Measurements from ENCODE around the gene PRICKLE4.

- TF ChIP-seq, protein P1, sequence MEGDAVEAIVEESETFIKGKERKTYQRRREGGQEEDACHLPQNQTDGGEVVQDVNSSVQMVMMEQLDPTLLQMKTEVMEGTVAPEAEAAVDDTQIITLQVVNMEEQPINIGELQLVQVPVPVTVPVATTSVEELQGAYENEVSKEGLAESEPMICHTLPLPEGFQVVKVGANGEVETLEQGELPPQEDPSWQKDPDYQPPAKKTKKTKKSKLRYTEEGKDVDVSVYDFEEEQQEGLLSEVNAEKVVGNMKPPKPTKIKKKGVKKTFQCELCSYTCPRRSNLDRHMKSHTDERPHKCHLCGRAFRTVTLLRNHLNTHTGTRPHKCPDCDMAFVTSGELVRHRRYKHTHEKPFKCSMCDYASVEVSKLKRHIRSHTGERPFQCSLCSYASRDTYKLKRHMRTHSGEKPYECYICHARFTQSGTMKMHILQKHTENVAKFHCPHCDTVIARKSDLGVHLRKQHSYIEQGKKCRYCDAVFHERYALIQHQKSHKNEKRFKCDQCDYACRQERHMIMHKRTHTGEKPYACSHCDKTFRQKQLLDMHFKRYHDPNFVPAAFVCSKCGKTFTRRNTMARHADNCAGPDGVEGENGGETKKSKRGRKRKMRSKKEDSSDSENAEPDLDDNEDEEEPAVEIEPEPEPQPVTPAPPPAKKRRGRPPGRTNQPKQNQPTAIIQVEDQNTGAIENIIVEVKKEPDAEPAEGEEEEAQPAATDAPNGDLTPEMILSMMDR (IDR thresholded peaks at IDR 0.05), result no peak
- TF ChIP-seq POLR2AphosphoS5 (IDR thresholded peaks at IDR 0.05) (no peak), POLR2A (IDR thresholded peaks at IDR 0.05) (no peak)
Measured at GRCh38 chr6:41783106-41783780, 2.7 kb downstream of the PRICKLE4 start.

All from prostate gland (tissue), 2 donors.